UCSD-AML1 (cell line): ENCODE measurements around the gene TBC1D2B.
"Not testable (repeated sequence)": the region's sequence is repeated elsewhere in the genome, so short reads cannot be mapped to it uniquely, and the experiment has no call there.

Source experiments
- DNase-seq: peaks from one replicate; lab custom pipeline; 2025; ENCODE audit not compliant: unreplicated experiment; lab: John Stamatoyannopoulos, UW

Gene TBC1D2B

GRCh38 chr15:77951105-77951786 lies 126.3 kb downstream of the TBC1D2B start:
- not testable (repeated sequence) for DNase-seq

- DNase-seq, result not testable (repeated sequence)
These were observed 127.0 kb downstream of the TBC1D2B start for GRCh38 chr15:77950470-77950869.

- DNase-seq, result no peak
These were observed 131.9 kb downstream of the TBC1D2B start for GRCh38 chr15:77945566-77945965.
